Anterior cingulate cortex (tissue), 58 donors: ENCODE results near the gene TTLL6.
"Not testable (repeated sequence)": the region's sequence is repeated elsewhere in the genome, so short reads cannot be mapped to it uniquely, and the experiment has no call there.

Experiments used
- DNase-seq, 58 donors: peaks; one replicate each; lab custom pipeline; 2025; lab: John Stamatoyannopoulos, UW

TTLL6 gene

GRCh38 chr17:48726114-48726915, 90.7 kb downstream of the TTLL6 start:
- no peak for DNase-seq

GRCh38 chr17:48725288-48726064, 91.6 kb downstream of the TTLL6 start:
- DNase-seq, result no peak

DNA sequence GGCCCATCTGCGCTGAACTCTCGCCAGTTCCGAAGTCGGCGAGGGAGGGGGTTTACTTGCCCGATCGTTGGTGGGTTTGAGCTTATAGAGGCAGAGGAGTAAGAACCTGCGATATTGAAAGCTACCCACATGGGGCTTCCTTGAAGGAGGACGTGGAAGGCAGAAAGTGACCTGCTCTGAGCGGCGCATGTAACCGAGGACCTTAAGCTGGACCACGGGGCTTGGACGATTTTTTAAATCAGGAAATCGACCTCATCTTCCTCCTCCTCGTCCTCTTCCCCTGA, 92.1 kb downstream of the TTLL6 start:
- no peak for DNase-seq

DNA sequence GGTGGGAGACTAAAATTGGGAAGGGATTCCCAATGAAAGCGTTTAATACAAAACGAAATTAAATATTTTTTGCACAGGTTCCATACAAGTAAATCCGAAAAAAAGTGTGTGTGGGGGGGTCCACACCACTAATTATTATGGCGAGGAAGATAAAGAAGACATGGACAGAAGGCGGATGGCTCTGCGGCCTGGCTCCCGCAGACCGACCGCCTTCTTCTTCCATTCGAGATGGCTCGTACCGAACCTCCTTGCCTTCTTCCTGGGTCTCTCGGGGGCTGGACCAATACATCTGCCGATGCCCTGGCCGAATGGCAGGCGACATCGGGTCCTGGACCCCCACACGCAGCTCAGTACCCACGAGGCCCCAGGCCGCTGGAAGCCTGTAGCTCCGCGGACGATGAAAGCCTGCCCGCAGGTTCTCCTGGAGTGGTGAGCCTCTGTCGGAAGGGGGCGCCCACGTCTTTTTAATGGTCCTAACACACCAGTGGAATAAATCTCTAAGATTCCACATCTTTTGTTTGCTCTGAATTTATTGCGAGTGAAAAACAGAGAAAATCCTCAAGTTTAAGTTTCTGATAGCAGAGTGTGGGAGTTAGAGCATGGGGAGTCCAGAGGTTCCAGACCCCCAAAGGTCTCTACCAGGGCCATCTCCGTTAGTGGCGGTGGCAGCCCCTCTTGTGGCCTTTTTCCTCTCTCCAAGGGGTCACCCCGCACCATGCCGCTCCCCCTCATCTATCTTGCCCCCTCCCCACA, 92.6 kb downstream of the TTLL6 start:
- DNase-seq, result peak in 46 of 58 donors; percentile 1 to 73 (median 27)

DNA sequence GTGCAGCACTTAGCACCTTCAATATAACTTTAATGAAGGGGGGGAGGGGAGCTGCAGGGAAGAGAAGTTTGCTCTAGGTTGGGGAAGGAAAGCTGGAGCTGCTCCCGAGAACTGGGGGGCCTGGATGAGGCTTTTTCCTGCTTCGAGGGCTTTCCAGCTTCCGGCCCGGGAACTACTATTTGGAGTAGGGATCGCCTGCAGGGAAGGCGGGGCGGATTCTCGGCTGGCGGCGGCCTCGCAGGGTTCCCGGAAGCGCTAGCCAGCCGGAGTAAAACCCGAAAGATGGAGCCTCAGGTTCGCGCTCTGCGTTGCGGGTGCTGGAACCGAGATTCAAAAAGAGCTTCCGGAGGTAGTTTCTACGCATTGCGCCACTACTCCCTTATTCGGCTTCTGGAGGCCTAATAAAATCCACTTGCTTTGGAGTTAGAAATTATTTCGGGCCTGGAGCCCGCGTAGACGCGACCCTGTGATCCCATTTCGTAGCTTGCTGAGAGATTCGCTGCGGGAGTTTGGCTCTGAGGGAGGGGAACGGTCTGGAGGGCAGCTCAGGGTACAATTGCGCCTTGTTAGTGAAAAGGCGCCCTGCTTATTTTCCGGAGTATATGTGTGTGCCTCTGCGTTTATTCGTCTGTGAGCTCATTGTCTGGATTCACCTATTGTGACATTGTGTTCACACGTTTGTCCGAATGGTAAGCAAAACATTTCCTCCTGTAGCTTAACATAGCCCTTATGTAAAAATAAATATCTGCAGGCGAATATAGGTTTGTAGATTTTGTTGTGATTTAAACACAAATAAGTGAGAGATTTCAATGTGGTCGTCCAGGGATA, 93.4 kb downstream of the TTLL6 start:
- no peak for DNase-seq

GRCh38 chr17:48722915-48723422, 94.1 kb downstream of the TTLL6 start, which contains the start of gene PRAC2:
PRAC2 (plus strand) TSS chr17:48723185; CDS start chr17:48724411, 1,226 bp downstream.
- DNase-seq, result peak in 2 of 58 donors; percentile 2 to 5

- DNase-seq, result no peak
These were observed 94.7 kb downstream of the TTLL6 start, which contains the start of gene PRAC1 for GRCh38 chr17:48722201-48722907. PRAC1 (minus strand) TSS chr17:48722518; CDS start chr17:48722392, 126 bp downstream.

DNA sequence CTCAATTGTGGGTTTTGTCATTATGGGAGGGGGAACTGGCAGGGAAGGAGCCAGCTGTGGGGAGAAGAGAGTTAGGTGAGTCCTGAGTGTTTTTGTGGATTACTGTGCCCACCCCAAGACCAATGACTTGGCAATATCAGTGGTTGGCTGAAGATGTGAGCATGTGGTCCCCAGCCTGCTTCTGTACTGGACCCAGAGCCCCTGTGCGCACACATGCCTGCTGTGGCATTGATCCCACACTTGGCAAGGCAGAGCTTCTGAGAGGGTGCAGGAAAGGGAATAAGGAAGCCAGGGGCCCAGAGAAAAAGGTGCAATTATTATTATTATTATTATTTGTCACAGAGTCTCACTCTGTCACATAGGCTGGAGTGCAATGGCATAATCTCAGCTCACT, 96.0 kb downstream of the TTLL6 start:
- no peak for DNase-seq

DNA sequence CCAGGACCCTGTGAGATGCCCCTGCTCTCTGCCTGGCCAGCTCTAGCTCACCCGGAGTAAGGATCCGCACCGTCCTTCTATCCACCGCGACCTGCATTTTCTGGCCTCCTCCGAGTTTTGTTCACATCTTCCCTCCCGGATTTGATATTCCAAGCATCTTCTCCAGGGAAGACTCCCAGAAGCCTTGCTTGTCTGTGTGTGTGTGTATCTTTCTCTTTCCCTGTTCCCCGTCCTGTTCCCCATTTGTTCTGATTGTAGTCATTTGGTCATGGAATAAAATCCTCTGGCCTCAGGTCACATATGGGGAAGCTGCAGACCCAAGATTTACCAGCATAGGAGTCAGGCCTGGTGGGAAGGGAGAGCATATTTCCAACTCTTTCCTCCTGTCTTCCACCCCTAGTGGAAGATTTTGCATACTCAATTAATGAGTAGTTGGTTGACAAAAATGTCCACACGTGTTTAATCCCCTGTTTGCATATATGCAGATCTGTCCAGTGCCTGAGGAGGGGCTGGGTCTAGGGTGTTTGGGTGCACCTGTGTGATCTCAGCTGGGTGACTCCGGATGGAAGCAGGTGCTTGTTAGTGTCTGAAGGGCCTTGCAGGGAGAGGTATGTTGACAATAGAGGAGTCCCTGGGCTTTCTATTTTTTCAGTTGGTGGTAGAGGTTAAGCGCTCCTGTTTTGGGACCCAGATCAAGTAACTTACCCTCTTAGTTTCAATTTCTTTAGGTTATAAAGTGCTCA, 96.6 kb downstream of the TTLL6 start:
- DNase-seq, result no peak

DNA sequence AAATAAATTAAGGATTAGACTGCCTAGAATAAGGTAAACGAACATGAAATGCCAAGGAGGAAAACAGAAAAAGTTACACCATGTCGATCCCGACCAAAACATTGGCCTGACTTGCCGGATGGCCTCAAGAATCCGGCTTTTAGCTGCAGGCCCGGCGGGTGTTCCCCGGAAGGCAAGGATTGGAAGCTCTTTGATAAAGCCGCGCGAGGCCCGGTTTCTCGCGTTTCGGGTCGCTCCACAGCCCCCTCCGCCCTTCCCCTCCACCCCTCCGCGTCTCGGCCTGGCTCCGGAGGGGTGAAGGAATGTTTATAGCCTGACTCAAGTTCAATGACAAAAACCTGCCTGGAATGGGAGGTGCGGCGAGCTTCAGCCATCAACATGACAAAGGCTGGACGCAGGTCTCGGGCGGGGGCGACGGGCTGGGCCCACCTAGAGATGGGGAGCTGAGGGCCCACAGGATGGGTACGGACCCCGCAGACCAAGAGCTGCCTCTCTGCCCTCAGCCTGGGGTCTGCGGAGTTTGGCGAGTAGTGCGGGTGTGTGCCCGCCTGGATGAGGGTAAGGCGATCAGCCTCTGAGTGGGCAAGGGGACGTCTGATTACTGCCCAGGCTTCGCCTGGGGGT, 97.3 kb downstream of the TTLL6 start:
- DNase-seq, result no peak

GRCh38 chr17:48718761-48719641, 98.0 kb downstream of the TTLL6 start:
- no peak for DNase-seq

DNA sequence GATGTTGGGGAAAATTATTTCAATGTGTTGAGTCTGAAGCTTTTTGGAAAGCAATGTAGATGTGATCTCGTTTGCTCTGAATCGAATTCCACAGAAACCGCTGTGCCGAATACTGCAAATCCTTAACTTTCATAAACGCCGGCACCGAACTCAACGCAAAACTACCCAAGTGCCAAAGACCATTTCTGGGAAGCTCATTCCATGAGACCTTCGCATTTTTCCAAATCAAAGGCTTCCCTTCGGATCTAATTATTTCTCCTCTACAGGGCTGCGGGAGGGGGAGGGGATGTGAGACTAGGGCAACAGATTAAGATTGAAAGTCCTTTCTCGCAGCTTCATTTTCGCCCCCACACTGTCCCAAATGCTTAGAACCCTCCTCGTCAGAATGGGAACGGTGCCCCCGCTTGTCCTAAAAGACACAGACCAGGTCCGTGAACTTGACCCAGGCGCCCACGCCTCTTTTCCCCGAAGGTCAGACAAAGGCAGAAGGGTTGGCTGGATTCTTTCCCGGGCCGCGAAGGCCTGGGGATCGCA, 98.7 kb downstream of the TTLL6 start:
- no peak for DNase-seq

GRCh38 chr17:48717367-48718226, 99.4 kb downstream of the TTLL6 start:
- no peak for DNase-seq

DNA sequence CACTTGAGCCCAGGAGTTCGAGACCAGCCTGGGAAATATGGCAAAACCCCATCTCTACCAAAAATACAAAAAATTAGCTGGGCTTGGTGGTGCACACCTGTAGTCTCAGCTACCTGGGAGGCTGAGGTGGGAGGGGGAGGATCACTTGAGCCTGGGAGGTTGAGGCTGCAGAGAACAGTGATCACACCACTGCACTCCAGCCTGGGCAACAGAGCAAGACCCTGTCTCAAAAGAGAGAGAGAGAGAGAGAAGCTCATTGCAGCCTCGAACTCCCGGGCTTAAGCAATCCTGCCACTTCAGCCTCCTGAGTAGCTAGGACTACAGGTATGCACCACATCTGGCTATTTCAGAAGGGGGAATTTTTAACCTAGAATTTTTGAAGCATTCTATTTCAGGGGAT, 100.5 kb downstream of the TTLL6 start:
- DNase-seq, result not testable (repeated sequence)

GRCh38 chr17:48715496-48716399, 101.3 kb downstream of the TTLL6 start:
- no peak for DNase-seq
